Heart left ventricle (tissue), 16 donors: Measurements from ENCODE around the gene ZSWIM8. TPM values are rescaled to one million over a fixed set of nuclear protein-coding genes. Genes with fewer than 3 reads are reported as not detected.
"Not testable (repeated sequence)": the region's sequence is repeated elsewhere in the genome, so short reads cannot be mapped to it uniquely, and the experiment has no call there.

ENCODE experiments used
- ATAC-seq, 4 donors: fragments of 200-7000 bp; cut with Tn5 transposase; one replicate each; pipeline ENCODE4 v1.9.1; 2020 to 2022; ENCODE audit warnings: moderate library complexity in 4 of 4, mild to moderate bottlenecking in 3 of 4, moderate number of reproducible peaks in 1 of 4
- DNase-seq, 5 donors: peaks; one replicate each; pipeline ENCODE4 v3.0.0-alpha.2; 2020
- H3K27ac ChIP-seq, 12 donors: fragments of 200-600 bp; sonication (generic) in 4 of 12; one replicate each; pipeline versions ENCODE4 v1.5.0 to v1.8.0; 2016 to 2022; ENCODE audit warnings: mild to moderate bottlenecking in 2 of 12
- H3K27me3 ChIP-seq, 9 donors: fragments of 200-600 bp; sonication (generic) in 2 of 9; one replicate each; pipeline versions ENCODE4 v1.5.1 to v1.8.0; 2016 to 2022; ENCODE audit warnings: mild to moderate bottlenecking in 3 of 9
- H3K36me3 ChIP-seq, 9 donors: fragments of 200-600 bp; sonication (generic) in 2 of 9; one replicate each; pipeline versions ENCODE4 v1.5.0 to v1.8.0; 2018 to 2022; ENCODE audit warnings: mild to moderate bottlenecking in 2 of 9
- H3K4me1 ChIP-seq, 12 donors: fragments of 200-600 bp; sonication (generic) in 4 of 12; one replicate each; pipeline versions ENCODE4 v1.5.0 to v1.8.0; 2016 to 2022; ENCODE audit warnings: mild to moderate bottlenecking in 3 of 12
- H3K4me3 ChIP-seq, 12 donors: fragments of 200-600 bp; sonication (generic) in 4 of 12; one replicate each; pipeline versions ENCODE4 v1.5.0 to v1.8.0; 2017 to 2022; ENCODE audit warnings: mild to moderate bottlenecking in 9 of 12, moderate library complexity in 4 of 12
- H3K9me3 ChIP-seq, 12 donors: fragments of 200-600 bp; sonication (generic) in 4 of 12; one replicate each; pipeline versions ENCODE4 v1.5.0 to v1.8.0; 2016 to 2022; ENCODE audit warnings: mild to moderate bottlenecking in 1 of 12
- CTCF ChIP-seq, 12 donors: fragments of 200-600 bp; sonication (generic) in 4 of 12; IDR thresholded peaks; one replicate each; pipeline versions ENCODE4 v1.5.0 to v1.8.0; 2018 to 2022; ENCODE audit warnings: antibody characterized with exemption in 12 of 12, mild to moderate bottlenecking in 5 of 12
- POLR2A ChIP-seq, 2 donors: fragments of 450-650 bp; IDR thresholded peaks; one replicate each; pipeline ENCODE4 v1.6.1; 2017; ENCODE audit warnings: antibody characterized with exemption in 2 of 2, mild to moderate bottlenecking in 2 of 2, moderate library complexity in 2 of 2
- WGBS, 4 donors: extraction: QIAGEN DNeasy Blood & Tissue Kit in 2 of 4; methylation state at CpG; one replicate each; pipeline versions ENCODE4 v1.1.5 to v1.1.7; 2013 to 2018; 5-methylcytosine and 5-hydroxymethylcytosine counted together
- intact Hi-C, 10 donors: fragments of 100-400 bp; cut with DNase I; formaldehyde crosslinking; loops; one replicate each; pipeline versions ENCODE4 v1.11.1 to v1.14.2; 2022
- polyA plus RNA-seq, 2 donors: library from polyadenylated mRNA; stranded (reverse); fragments of 200-250 nt; gene quantifications; one replicate each; pipeline ENCODE4 v1.2.3, GENCODE V29; 2013
- total RNA-seq, 9 donors: library from RNA; depleted of rRNA in 2 of 9; stranded (reverse); fragments of >200 nt in 2 of 9; fragmentation: NEBNext Ultra II Directional in 3 of 9; extraction: Animal tissue kit (Norgen Biotek cat#: 25700) in 3 of 9; gene quantifications; one replicate each; pipeline versions ENCODE4 v1.1.0 to v1.2.4, GENCODE V29; 2016 to 2023
- donor health status: ischemic (EF 13 %, LVEDD 7.1; RV severe dilation, severe dysfunction).
- donor health status: healthy with polysubstance abuse.
- donor health status: DM: no; HTN: yes; CAD: no.
- donor health status: DM: no; HTN: no; CAD: no.
- donor health status: ischemic (EF 25% LVEDD 6.9; RV normal size, moderate dysfunction).
- donor health status: ischemic (EF 25% LVEDD 5.7; RV mildly dilated, moderate dysfunction).
- donor health status: healthy.
- donor health status: DM: yes; HTN: yes; CAD: no.
- donor health status: ischemic (EF 35%, LVEDD 5.7; RV mildly dilated, moderate dysfunction).
- donor health status: nonischemic (EF 11% LVEDD 7.7; RV severe dilation, severe dysfunction).
- donor health status: DM: yes; HTN: yes; CAD: no.
- donor health status: PGD.
- donor health status: ischemic (EF 29% LVEDD 5.4; RV normal size, mild dysfunction).
- donor health status: nonischemic (EF 23%, LVEDD 6.1; RV moderate dilation, normal function).

Gene ZSWIM8
- total and polyA plus RNA-seq, 11 donors: 37.6 to 69.7 (median 58.0) TPM

GRCh38 chr10:73782749-73783085, 2.7 kb upstream of the ZSWIM8 start:
- no peak for DNase-seq
- H3K36me3 ChIP-seq: peaks cover 0 to 27% (median 23%) of the 10 kb centered on the region in 9 donors
- TF ChIP-seq CTCF (IDR thresholded peaks at IDR 0.05) (no peak), POLR2A (IDR thresholded peaks at IDR 0.05) (no peak)
- ATAC-seq: no peak
- H3K4me1 ChIP-seq: peaks cover 7 to 59% (median 48%) of the 10 kb centered on the region in 12 donors
- H3K27ac ChIP-seq: peak overlapping the region in 8 of 12 donors; percentile 92 to 97 (median 94)
- intact Hi-C loops: loop anchor here in 1 of 10 donors (5.0 kb wide), 1 partner anchor 35 kb away; no protein-coding TSS in a partner anchor
- no peaks in the 10 kb centered on the region for H3K9me3 ChIP-seq
- H3K4me3 ChIP-seq: peak overlapping the region; percentile 70 to 99 (median 92)
- no peaks in the 10 kb centered on the region for H3K27me3 ChIP-seq
- 40 to 47% (median 47%) methylated on average over 2 of the region's 2 CpGs for WGBS, 4 donors

GRCh38 chr10:73785721-73786511, 510 bp downstream of the ZSWIM8 start:
- 1% methylated on average over 28 to 54 of the region's 54 CpGs for WGBS, 4 donors
- H3K27me3 ChIP-seq: no peaks in the 10 kb centered on the region
- H3K36me3 ChIP-seq: peaks cover 5 to 24% (median 23%) of the 10 kb centered on the region in 9 donors
- peak overlapping the region; percentile 65 to 98 (median 90) for H3K4me3 ChIP-seq
- no peaks in the 10 kb centered on the region for H3K9me3 ChIP-seq
- TF ChIP-seq CTCF (IDR thresholded peaks at IDR 0.05) (no peak), POLR2A (IDR thresholded peaks at IDR 0.05) (no peak)
- H3K4me1 ChIP-seq: peaks cover 7 to 63% (median 45%) of the 10 kb centered on the region in 12 donors
- DNase-seq (peak in 4 of 5 donors; percentile 35 to 46 (median 44)), ATAC-seq (peak in 3 of 4 donors; percentile 4 to 46 (median 36))
- H3K27ac ChIP-seq: peak overlapping the region; percentile 65 to 96 (median 91)
- intact Hi-C loops: no loop called here

- H3K27ac ChIP-seq: peak overlapping the region in 11 of 12 donors; percentile 65 to 96 (median 92)
- DNase-seq (no peak), ATAC-seq (no peak)
- intact Hi-C loops: no loop called here
- 0 to 4% (median 2%) methylated on average over 2 of the region's 2 CpGs for WGBS, 4 donors
- H3K4me3 ChIP-seq: peak overlapping the region; percentile 65 to 98 (median 90)
- peaks cover 7 to 57% (median 40%) of the 10 kb centered on the region in 12 donors for H3K4me1 ChIP-seq
- H3K9me3 ChIP-seq: no peaks in the 10 kb centered on the region
- H3K36me3 ChIP-seq: peaks cover 5 to 30% (median 29%) of the 10 kb centered on the region in 9 donors
- H3K27me3 ChIP-seq: no peaks in the 10 kb centered on the region
- TF ChIP-seq POLR2A (IDR thresholded peaks at IDR 0.05) (no peak), CTCF (IDR thresholded peaks at IDR 0.05) (no peak)
These were observed 1.1 kb downstream of the ZSWIM8 start for GRCh38 chr10:73786512-73786885.

- H3K27ac ChIP-seq: peak overlapping the region in 1 of 12 donors; percentile 65
- intact Hi-C loops, ATAC-seq, H3K27me3 ChIP-seq, H3K9me3 ChIP-seq, DNase-seq: not testable (repeated sequence)
- peaks cover 5 to 37% (median 36%) of the 10 kb centered on the region in 9 donors for H3K36me3 ChIP-seq
- peak overlapping the region in 9 of 12 donors; percentile 65 to 93 (median 89) for H3K4me3 ChIP-seq
- H3K4me1 ChIP-seq: peaks cover 7 to 57% (median 40%) of the 10 kb centered on the region in 12 donors
- 88 to 90% (median 89%) methylated on average over 21 of the region's 21 CpGs for WGBS, 4 donors
These were observed 1.8 kb downstream of the ZSWIM8 start for GRCh38 chr10:73787031-73787800.
